Mammary epithelial cell (primary cell): ENCODE measurements around the gene DNAJC10.

Experiments used
- EZH2 ChIP-seq: IDR thresholded peaks from 2 replicates; pipeline ENCODE4 v1.6.1; 2012; ENCODE audit warnings: low read length, inconsistent platforms, borderline replicate concordance
- TF ChIP-seq, protein P1 (sequence below), 2 donors: IDR thresholded peaks in 1 of 2; conservative IDR thresholded peaks in 1 of 2; 2 replicates each; pipeline ENCODE4 v1.5.1; 2011 to 2012; ENCODE audit warnings: inconsistent platforms in 2 of 2, low read length in 2 of 2, mild to moderate bottlenecking in 2 of 2, control low read depth in 1 of 2, low read depth in 1 of 2; ENCODE audit not compliant: insufficient read depth in 1 of 2; ENCODE audit errors: extremely low read depth in 1 of 2

GRCh38 chr2:182740701-182741100, 24.6 kb downstream of the DNAJC10 start:
- TF ChIP-seq, protein P1, sequence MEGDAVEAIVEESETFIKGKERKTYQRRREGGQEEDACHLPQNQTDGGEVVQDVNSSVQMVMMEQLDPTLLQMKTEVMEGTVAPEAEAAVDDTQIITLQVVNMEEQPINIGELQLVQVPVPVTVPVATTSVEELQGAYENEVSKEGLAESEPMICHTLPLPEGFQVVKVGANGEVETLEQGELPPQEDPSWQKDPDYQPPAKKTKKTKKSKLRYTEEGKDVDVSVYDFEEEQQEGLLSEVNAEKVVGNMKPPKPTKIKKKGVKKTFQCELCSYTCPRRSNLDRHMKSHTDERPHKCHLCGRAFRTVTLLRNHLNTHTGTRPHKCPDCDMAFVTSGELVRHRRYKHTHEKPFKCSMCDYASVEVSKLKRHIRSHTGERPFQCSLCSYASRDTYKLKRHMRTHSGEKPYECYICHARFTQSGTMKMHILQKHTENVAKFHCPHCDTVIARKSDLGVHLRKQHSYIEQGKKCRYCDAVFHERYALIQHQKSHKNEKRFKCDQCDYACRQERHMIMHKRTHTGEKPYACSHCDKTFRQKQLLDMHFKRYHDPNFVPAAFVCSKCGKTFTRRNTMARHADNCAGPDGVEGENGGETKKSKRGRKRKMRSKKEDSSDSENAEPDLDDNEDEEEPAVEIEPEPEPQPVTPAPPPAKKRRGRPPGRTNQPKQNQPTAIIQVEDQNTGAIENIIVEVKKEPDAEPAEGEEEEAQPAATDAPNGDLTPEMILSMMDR (conservative IDR thresholded peaks at IDR 0.05 in 1 of 2, IDR thresholded peaks at IDR 0.05 in 1 of 2; ENCODE audit: extremely low read depth in 1 of 2, insufficient read depth in 1 of 2, low read depth in 1 of 2, low read length in 2 of 2): no peak
- no peak for TF ChIP-seq EZH2
